Epithelial cell of esophagus (primary cell): Measurements from ENCODE around the gene NENF.
A peak's percentile ranks its signal among the peaks of the same experiment; 100 is the strongest.
"Not testable (repeated sequence)": the region's sequence is repeated elsewhere in the genome, so short reads cannot be mapped to it uniquely, and the experiment has no call there.

ENCODE experiments used
- DNase-seq: peaks from one replicate; pipeline ENCODE4 v3.0.0; 2010; ENCODE audit warnings: low read depth
- H3K4me3 ChIP-seq: 2 replicates; pipeline ENCODE4 v1.5.1; 2011; ENCODE audit warnings: mild to moderate bottlenecking, low read length, control low read depth
- CTCF ChIP-seq: IDR thresholded peaks from 2 replicates; pipeline ENCODE4 v1.5.1; 2011; ENCODE audit warnings: low read depth, mild to moderate bottlenecking, low read length, control low read depth, inconsistent platforms; ENCODE audit not compliant: insufficient read depth; ENCODE audit errors: missing control alignments

Gene NENF

GRCh38 chr1:212432661-212433576, at the start of gene NENF:
NENF (plus strand) TSS chr1:212432920; CDS start chr1:212432944, 24 bp downstream.
- TF ChIP-seq CTCF: no peak
- peak; percentile 84 for DNase-seq
- peak within 1 kb of the TSS; percentile 59 for H3K4me3 ChIP-seq

GRCh38 chr1:212386029-212386428, 46.7 kb upstream of the NENF start:
- no peak overlapping the region for H3K4me3 ChIP-seq
- no peak for DNase-seq
- no peak for TF ChIP-seq CTCF

GRCh38 chr1:212388985-212389716, 43.6 kb upstream of the NENF start:
- no peak for TF ChIP-seq CTCF

GRCh38 chr1:212395678-212396437, 36.9 kb upstream of the NENF start:
- DNase-seq: not testable (repeated sequence)

More at GRCh38 chr1:212388985-212389716, 43.6 kb upstream of the NENF start:
- no peak overlapping the region for H3K4me3 ChIP-seq
- DNase-seq: no peak

GRCh38 chr1:212396638-212397037, 36.1 kb upstream of the NENF start:
- TF ChIP-seq CTCF: no peak
- no peak for DNase-seq

More at GRCh38 chr1:212395678-212396437, 36.9 kb upstream of the NENF start:
- H3K4me3 ChIP-seq: not testable (repeated sequence)

GRCh38 chr1:212397171-212397570, 35.5 kb upstream of the NENF start:
- no peak for DNase-seq
- no peak for TF ChIP-seq CTCF
- H3K4me3 ChIP-seq: no peak overlapping the region

More at GRCh38 chr1:212396638-212397037, 36.1 kb upstream of the NENF start:
- no peak overlapping the region for H3K4me3 ChIP-seq

GRCh38 chr1:212401042-212401441, 31.7 kb upstream of the NENF start:
- no peak for TF ChIP-seq CTCF
- DNase-seq: no peak
- H3K4me3 ChIP-seq: no peak overlapping the region
